GM10266 (cell line): ENCODE results near the gene STIM1.
"Not testable (repeated sequence)": the region's sequence is repeated elsewhere in the genome, so short reads cannot be mapped to it uniquely, and the experiment has no call there.

ENCODE experiments used
- DNase-seq: peaks from one replicate; pipeline ENCODE4 v3.0.0; 2012; ENCODE audit errors: extremely low spot score
- CTCF ChIP-seq: IDR thresholded peaks from 2 replicates; pipeline ENCODE4 v1.5.1; 2012; ENCODE audit warnings: mild to moderate bottlenecking, low read depth; ENCODE audit not compliant: control insufficient read depth, insufficient read depth; ENCODE audit errors: missing control alignments

Gene STIM1

GRCh38 chr11:4105916-4106315 is 250.5 kb downstream of the STIM1 start:
- TF ChIP-seq CTCF: no peak
- DNase-seq: no peak

- TF ChIP-seq CTCF: no peak
Observed at GRCh38 chr11:4111834-4112233, 256.4 kb downstream of the STIM1 start.

GRCh38 chr11:4115128-4115527 is 259.7 kb downstream of the STIM1 start:
- DNase-seq: no peak
- no peak for TF ChIP-seq CTCF

More at GRCh38 chr11:4111834-4112233, 256.4 kb downstream of the STIM1 start:
- no peak for DNase-seq

- no peak for TF ChIP-seq CTCF
- no peak for DNase-seq
Observed at GRCh38 chr11:4118107-4118506, 262.6 kb downstream of the STIM1 start.

- no peak for DNase-seq
- TF ChIP-seq CTCF: no peak
Observed at GRCh38 chr11:4123218-4123617, 267.8 kb downstream of the STIM1 start.

GRCh38 chr11:4125141-4125540 is 269.7 kb downstream of the STIM1 start:
- TF ChIP-seq CTCF: no peak
- DNase-seq: no peak

- DNase-seq: no peak
- no peak for TF ChIP-seq CTCF
Observed at GRCh38 chr11:4127357-4127756, 271.9 kb downstream of the STIM1 start.

GRCh38 chr11:4130219-4130618 is 274.8 kb downstream of the STIM1 start:
- not testable (repeated sequence) for DNase-seq
